Small intestine (tissue), 7 donors: Measurements from ENCODE around the gene TOMM6. TPM values are rescaled to one million over a fixed set of nuclear protein-coding genes. Genes with fewer than 3 reads are reported as not detected.
"Not testable (repeated sequence)": the region's sequence is repeated elsewhere in the genome, so short reads cannot be mapped to it uniquely, and the experiment has no call there.

Experiments used
- DNase-seq, 2 donors: peaks; one replicate each; pipeline versions ENCODE4 v3.0.0 to v3.0.0-alpha.2; 2013
- FAIRE-seq: peaks from 2 replicates; lab custom pipeline; 2012; peaks lifted over from hg19 to GRCh38; lab: Jason Lieb, UNC
- H3K27ac ChIP-seq, 3 donors: one replicate each; pipeline ENCODE4 v1.5.1; 2013; ENCODE audit warnings: low read length in 2 of 3, mild to moderate bottlenecking in 2 of 3, control low read depth in 1 of 3, inconsistent platforms in 1 of 3, low read depth in 1 of 3, moderate library complexity in 1 of 3
- H3K27me3 ChIP-seq, 3 donors: one replicate each; pipeline ENCODE4 v1.6.1; 2013; ENCODE audit warnings: low read length in 3 of 3, inconsistent platforms in 1 of 3; ENCODE audit not compliant: control insufficient read depth in 3 of 3, insufficient read depth in 3 of 3
- H3K36me3 ChIP-seq, 3 donors: one replicate each; pipeline ENCODE4 v1.6.1; 2013; ENCODE audit warnings: low read length in 3 of 3, inconsistent platforms in 1 of 3, low read depth in 1 of 3, mild to moderate bottlenecking in 1 of 3, moderate library complexity in 1 of 3; ENCODE audit not compliant: control insufficient read depth in 3 of 3, insufficient read depth in 2 of 3
- H3K4me1 ChIP-seq, 3 donors: one replicate each; pipeline ENCODE4 v1.6.1; 2013; ENCODE audit warnings: low read length in 2 of 3, inconsistent platforms in 1 of 3, low read depth in 1 of 3, mild to moderate bottlenecking in 1 of 3, moderate library complexity in 1 of 3; ENCODE audit not compliant: control insufficient read depth in 3 of 3, insufficient read depth in 2 of 3
- H3K4me3 ChIP-seq, 3 donors: one replicate each; pipeline ENCODE4 v1.5.1; 2013; ENCODE audit warnings: low read length in 3 of 3, control low read depth in 1 of 3, inconsistent platforms in 1 of 3, low read depth in 1 of 3, mild to moderate bottlenecking in 1 of 3, moderate library complexity in 1 of 3
- H3K9me3 ChIP-seq, 2 donors: one replicate each; pipeline ENCODE4 v1.6.1; 2013; ENCODE audit warnings: low read depth in 1 of 2, low read length in 1 of 2; ENCODE audit not compliant: control insufficient read depth in 2 of 2, insufficient read depth in 1 of 2
- WGBS, 3 donors: extraction: QIAGEN DNeasy Blood & Tissue Kit; methylation state at CpG; one replicate each; pipeline ENCODE4 v1.1.7; 2013; 5-methylcytosine and 5-hydroxymethylcytosine counted together
- polyA plus RNA-seq, 4 donors: library from polyadenylated mRNA; stranded (reverse) in 3 of 4; unstranded in 1 of 4; fragments of 200-250 nt in 3 of 4; fragments of 120-200 nt in 1 of 4; gene quantifications; one replicate each; pipeline versions ENCODE4 v1.2.1 to v1.2.3, GENCODE V29; 2013
- donor health status: healthy with polysubstance abuse.
- donor health status: control.
- donor health status: control.
- donor health status: Bipolar disorder and iron deficiency.
- donor health status: healthy.

TOMM6 gene
- polyA plus RNA-seq, 4 donors: 166 to 256 (median 207) TPM

DNA sequence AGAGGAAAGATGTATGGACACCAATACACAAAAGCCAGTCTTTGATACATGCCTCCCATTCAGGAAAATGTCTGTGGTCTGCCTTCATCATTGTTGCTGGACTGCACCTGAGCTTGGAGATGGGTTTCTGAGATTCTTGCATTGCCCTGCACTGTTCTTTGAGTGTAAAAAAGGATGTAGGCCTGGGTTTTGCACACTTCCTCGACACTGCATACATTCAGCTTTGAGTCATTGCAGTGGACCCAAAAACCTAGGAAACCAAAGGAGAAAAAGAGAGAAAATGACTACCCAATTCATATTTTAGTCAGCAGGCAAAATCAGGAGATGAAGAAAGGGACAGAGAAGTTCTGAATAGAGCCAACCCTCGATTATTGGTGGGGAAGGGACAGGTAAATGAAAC lies 9.0 kb downstream of the TOMM6 start:
- FAIRE-seq: no peak
- DNase-seq: no peak
- H3K4me3 ChIP-seq: no peak overlapping the region
- H3K27ac ChIP-seq: no peak overlapping the region
- H3K4me1 ChIP-seq: no peaks in the 10 kb centered on the region
- peaks cover 0 to 21% (median 2%) of the 10 kb centered on the region in 3 donors for H3K36me3 ChIP-seq
- H3K27me3 ChIP-seq: no peaks in the 10 kb centered on the region
- H3K9me3 ChIP-seq: no peaks in the 10 kb centered on the region
- WGBS, 3 donors: 64 to 90% (median 88%) methylated on average over 2 of the region's 2 CpGs

DNA sequence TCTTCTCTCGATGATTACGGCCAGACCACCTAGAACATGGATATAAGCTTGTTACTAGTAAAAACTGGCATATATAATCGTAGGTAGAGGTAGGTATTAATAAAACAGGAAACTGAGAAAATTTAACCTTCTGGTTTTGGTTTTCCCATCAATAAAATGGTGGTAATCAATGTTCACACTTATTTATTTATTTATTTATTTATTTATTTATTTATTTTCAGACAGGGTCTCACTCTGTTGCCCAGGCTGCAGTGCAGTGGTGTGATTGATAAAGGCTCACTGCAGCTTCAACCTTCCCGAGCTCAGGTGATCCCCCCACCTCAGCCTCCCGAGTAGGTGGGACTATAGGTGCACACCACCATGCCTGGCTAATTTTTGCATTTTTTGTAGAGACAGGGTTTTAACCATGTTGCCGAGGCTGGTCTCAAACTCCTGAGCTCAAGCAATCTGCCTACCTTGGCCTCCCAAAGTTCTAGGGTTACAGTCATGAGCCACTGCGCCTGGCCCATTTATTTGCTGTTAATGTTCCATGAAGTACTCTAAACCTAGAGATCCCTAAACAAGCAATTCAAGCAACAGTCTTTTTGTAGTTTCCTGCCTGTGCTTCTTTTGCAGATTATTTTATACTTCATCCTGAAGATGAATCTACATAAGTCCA lies 11.5 kb downstream of the TOMM6 start:
- Histone ChIP-seq H3K9me3 (no peaks in the 10 kb centered on the region), H3K36me3 (peaks cover 0 to 18% (median 2%) of the 10 kb centered on the region in 3 donors), H3K27me3 (no peaks in the 10 kb centered on the region), H3K27ac (no peak overlapping the region), H3K4me1 (no peaks in the 10 kb centered on the region), H3K4me3 (no peak overlapping the region)
- FAIRE-seq: no peak
- no peak for DNase-seq
- WGBS, 3 donors: 93 to 96% (median 96%) methylated on average over 7 of the region's 7 CpGs

DNA sequence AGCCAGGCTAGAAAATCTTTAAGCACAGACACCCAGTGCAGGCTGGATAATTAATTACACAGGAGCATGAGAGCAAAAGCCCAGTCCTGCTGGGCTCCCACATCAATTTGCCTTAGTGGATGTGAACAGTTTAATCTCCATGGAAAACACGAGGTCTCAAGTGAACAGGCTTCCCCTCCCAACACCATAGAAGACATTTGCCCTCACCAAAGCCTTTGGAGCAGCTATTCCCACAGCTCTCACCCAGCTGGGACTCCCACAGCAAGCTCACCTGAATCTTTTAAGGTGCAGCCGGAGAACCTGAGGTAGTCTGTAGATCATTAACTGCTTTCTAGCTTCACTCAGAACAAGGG lies 12.0 kb downstream of the TOMM6 start:
- no peaks in the 10 kb centered on the region for H3K9me3 ChIP-seq
- H3K4me3 ChIP-seq: no peak overlapping the region
- FAIRE-seq (no peak), DNase-seq (no peak)
- 77 to 82% (median 78%) methylated on average over 2 of the region's 2 CpGs for WGBS, 3 donors
- H3K27me3 ChIP-seq: no peaks in the 10 kb centered on the region
- H3K4me1 ChIP-seq: no peaks in the 10 kb centered on the region
- H3K27ac ChIP-seq: no peak overlapping the region
- H3K36me3 ChIP-seq: peaks cover 0 to 18% (median 2%) of the 10 kb centered on the region in 3 donors

DNA sequence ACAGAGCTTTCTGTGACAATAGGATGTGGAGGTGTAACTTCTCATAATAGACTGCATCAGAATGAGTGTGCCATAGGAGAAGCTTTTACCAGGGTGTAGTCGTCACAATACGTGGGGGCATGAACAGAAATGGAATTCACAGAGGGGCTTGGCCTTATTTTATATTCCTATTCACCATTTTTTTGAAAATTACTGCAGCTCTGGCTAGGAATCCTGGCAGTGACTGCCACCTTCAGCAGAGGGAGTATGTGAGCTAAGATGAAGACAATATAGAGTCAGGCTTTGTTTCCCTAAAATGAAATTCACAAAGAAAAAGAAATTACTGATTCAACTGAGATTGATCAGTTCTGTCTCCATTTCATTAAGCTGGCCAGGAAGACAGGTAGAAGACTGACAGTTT lies 13.9 kb downstream of the TOMM6 start:
- Histone ChIP-seq H3K36me3 (peaks cover 0 to 20% (median 2%) of the 10 kb centered on the region in 3 donors), H3K4me3 (no peak overlapping the region), H3K9me3 (no peaks in the 10 kb centered on the region), H3K27me3 (no peaks in the 10 kb centered on the region), H3K27ac (no peak overlapping the region), H3K4me1 (no peaks in the 10 kb centered on the region)
- WGBS, 3 donors: 86 to 87% (median 86%) methylated on average over 2 of the region's 2 CpGs
- FAIRE-seq: no peak
- no peak for DNase-seq

DNA sequence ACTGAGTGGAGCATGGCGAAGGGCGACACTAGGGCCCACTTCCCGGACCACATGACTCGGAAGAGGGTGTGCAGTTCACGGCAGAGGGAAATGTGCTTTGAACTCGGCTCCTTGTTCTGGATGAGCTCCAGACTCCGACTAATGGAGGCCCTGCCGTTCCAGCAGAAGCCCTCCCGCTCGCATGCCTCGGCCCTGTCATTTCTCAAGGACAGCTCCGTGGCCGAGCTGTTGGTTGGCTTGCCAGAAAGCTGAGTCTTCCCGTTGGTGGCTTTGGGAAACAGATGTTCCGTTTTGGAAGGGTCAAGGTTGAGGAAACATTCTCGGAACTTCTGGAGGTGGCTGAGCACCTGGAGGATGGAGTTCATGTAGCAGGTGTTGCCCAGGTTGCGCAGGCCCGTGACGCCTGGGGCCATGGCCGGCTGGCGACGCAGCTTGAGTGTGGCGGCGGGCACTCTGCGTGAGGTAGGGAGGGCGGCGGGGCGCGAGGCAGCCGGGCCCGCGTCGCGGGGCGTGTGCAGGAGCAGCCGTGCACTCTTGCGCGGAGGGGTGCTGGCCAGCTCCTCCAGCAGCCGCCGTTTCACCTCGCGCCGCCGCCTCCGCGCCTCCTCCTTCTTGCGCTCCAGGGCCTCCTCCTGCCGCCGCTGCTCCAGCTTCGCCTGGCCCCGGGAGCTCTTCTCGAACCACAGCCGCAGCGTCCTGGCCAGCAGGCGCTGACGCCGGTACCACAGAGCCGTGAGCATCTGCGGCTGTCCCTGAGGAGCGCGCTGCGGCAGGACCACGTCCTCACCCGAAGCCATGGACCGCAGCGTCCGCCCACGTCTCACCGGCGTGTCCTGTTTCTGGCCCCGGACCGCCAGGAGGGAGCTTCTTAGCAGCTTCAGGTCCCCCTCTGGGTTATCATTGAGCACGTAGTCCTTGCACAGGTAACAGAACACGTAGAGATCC lies 18.6 kb downstream of the TOMM6 start:
- no peak for FAIRE-seq

DNA sequence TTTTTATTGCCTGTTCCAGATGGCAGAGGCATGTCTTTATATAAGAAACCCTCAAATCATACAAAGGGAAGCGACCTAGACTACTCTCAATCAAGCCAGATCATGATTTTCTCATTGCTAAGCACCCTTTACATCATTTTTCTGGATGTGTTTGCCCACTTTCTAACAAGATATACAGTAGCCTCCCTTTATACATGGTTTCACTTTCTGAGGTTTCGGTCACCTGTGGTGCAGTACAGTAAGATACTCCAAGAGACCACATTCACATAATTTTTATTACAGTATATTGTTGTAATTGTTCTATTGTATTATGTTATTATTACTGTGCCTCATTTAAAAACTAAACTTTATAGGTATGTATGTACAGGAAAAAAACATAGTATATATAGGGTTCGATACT lies 23.6 kb downstream of the TOMM6 start:
- Histone ChIP-seq H3K4me3 (no peak overlapping the region), H3K27ac (no peak overlapping the region), H3K27me3 (no peaks in the 10 kb centered on the region), H3K9me3 (no peaks in the 10 kb centered on the region), H3K4me1 (no peaks in the 10 kb centered on the region), H3K36me3 (peaks cover 0 to 7% (median 0%) of the 10 kb centered on the region in 3 donors)
- 86 to 94% (median 93%) methylated on average over 3 of the region's 3 CpGs for WGBS, 3 donors
- DNase-seq (no peak), FAIRE-seq (no peak)

More for the DNA sequence above, 18.6 kb downstream of the TOMM6 start:
- no peaks in the 10 kb centered on the region for H3K9me3 ChIP-seq
- H3K27ac ChIP-seq: no peak overlapping the region
- no peak for DNase-seq
- peaks cover 0 to 12% (median 0%) of the 10 kb centered on the region in 3 donors for H3K36me3 ChIP-seq
- 95 to 97% (median 95%) methylated on average over 67 to 74 of the region's 74 CpGs for WGBS, 3 donors
- H3K27me3 ChIP-seq: no peaks in the 10 kb centered on the region
- no peak overlapping the region for H3K4me3 ChIP-seq
- H3K4me1 ChIP-seq: no peaks in the 10 kb centered on the region

DNA sequence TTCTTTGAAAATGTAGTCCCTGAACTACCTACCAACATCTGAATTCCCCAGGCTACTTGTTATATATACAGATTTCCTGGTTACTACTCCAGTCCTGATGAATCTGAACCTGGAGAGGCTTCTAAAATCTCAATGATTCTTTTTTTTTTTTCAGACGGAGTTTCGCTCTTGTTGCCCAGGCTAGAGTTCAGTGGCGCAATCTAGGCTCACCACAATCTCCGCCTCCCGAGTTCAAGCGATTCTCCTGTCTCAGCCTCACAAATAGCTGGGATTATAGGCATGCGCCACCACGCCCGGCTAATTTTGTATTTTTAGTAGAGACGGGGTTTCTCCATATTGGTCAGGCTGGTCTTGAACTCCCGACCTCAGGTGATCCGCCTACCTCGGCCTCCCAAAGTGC lies 24.5 kb downstream of the TOMM6 start:
- not testable (repeated sequence) for H3K4me1 ChIP-seq, H3K9me3 ChIP-seq, H3K27ac ChIP-seq, H3K27me3 ChIP-seq, H3K36me3 ChIP-seq, DNase-seq, FAIRE-seq, H3K4me3 ChIP-seq
- 95 to 98% (median 96%) methylated on average over 12 to 13 of the region's 13 CpGs for WGBS, 3 donors

DNA sequence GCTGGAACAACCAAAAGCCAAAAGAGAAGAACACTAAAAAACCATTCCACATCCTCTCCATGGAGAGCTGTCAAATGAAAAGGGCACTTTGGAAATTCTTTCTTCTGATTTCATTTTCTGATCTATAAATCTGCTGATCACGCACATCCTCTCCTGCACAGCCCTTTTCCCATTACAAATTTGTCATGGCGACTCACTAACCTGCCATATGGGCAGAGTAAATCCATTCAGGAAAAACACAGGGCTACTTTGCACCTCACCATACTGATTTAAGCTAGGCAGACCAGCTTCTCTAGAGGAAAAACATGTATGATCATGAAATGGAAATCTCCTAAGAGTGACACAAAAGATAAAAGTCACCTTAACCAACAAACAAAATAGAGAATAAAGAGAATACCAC lies 26.0 kb downstream of the TOMM6 start:
- H3K9me3 ChIP-seq: no peaks in the 10 kb centered on the region
- DNase-seq (no peak), FAIRE-seq (no peak)
- H3K36me3 ChIP-seq: peaks cover 0 to 2% (median 0%) of the 10 kb centered on the region in 3 donors
- no peak overlapping the region for H3K27ac ChIP-seq
- peak overlapping the region in 1 of 3 donors; percentile 6 for H3K4me3 ChIP-seq
- 87 to 90% (median 89%) methylated on average over 2 of the region's 2 CpGs for WGBS, 3 donors
- no peaks in the 10 kb centered on the region for H3K27me3 ChIP-seq
- no peaks in the 10 kb centered on the region for H3K4me1 ChIP-seq
